H1 (cell line): ENCODE data around the gene SLC22A13. TPM values are rescaled to one million over a fixed set of nuclear protein-coding genes. Genes with fewer than 3 reads are reported as not detected.

Source experiments
- polyA plus RNA-seq, 7 experiments: library from polyadenylated mRNA; depleted of rRNA in 3 of 7; stranded (reverse) in 5 of 7; unstranded in 2 of 7; fragments of >200 nt in 5 of 7; fragments of 200-250 nt in 2 of 7; gene quantifications; 1 replicate in 5 of 7; 2 replicates in 1 of 7; 4 replicates in 1 of 7; pipeline versions ENCODE4 v1.2.1 to v1.2.3, GENCODE V29; 2011 to 2013; ENCODE audit warnings: missing spikeins in 2 of 7, mixed read lengths in 2 of 7
- small RNA-seq: library from polyadenylated mRNA; stranded (forward); fragments of <200 nt; extraction: miRNeasy Mini kit (QIAGEN cat#:217004); gene quantifications from one replicate; pipeline ENCODE3, GENCODE V24; 2013; ENCODE audit not compliant: insufficient read depth
- total RNA-seq: library from RNA; stranded (reverse); fragmentation: NEBNext Ultra II Directional; extraction: Animal tissue kit (Norgen Biotek cat#: 25700); gene quantifications from 2 replicates; pipeline ENCODE4 v1.2.1, GENCODE V29; 2021

SLC22A13 gene
- total and polyA plus RNA-seq, 2 of the 8 experiments (the other 6 are each of a cell fraction or from before 2014, with no cell fraction given): 0.05 to 0.41 TPM

Small RNA genes within 50 kb of the gene (small RNA-seq; reads per million reads assigned to genes)
- gene RNU6-235P: not detected

Other genes starting within 250 kb of the SLC22A13 start
- 15.7 and 19.2 TPM in 2 replicates for gene PLCD1, start 236.2 kb upstream of the SLC22A13 start, total RNA-seq
- 15.3 and 25.7 TPM in 2 replicates for gene PLCD1, start 236.2 kb upstream of the SLC22A13 start, polyA plus RNA-seq (2011; rRNA removed)
- gene DLEC1, start 226.6 kb upstream of the SLC22A13 start, total RNA-seq: 0.75 and 0.76 TPM in 2 replicates
- gene DLEC1, start 226.6 kb upstream of the SLC22A13 start, polyA plus RNA-seq (2011; rRNA removed): 0.26 and 0.36 TPM in 2 replicates
- gene ACAA1, start 128.7 kb upstream of the SLC22A13 start, total RNA-seq: 31.9 and 34.8 TPM in 2 replicates
- 23.1 and 27.4 TPM in 2 replicates for gene ACAA1, start 128.7 kb upstream of the SLC22A13 start, polyA plus RNA-seq (2011; rRNA removed)
- gene MYD88, start 127.2 kb upstream of the SLC22A13 start, total RNA-seq: 19.7 and 22.1 TPM in 2 replicates
- gene MYD88, start 127.2 kb upstream of the SLC22A13 start, polyA plus RNA-seq (2011; rRNA removed): 22.5 and 31.1 TPM in 2 replicates
- 45.5 and 47.0 TPM in 2 replicates for gene OXSR1, start 100.3 kb upstream of the SLC22A13 start, total RNA-seq
- gene OXSR1, start 100.3 kb upstream of the SLC22A13 start, polyA plus RNA-seq (2011; rRNA removed): 16.9 and 25.1 TPM in 2 replicates
- gene SLC22A14, start 16.5 kb downstream of the SLC22A13 start, total RNA-seq: not detected in 2 replicates
- 0.03 and 0.05 TPM in 2 replicates for gene SLC22A14, start 16.5 kb downstream of the SLC22A13 start, polyA plus RNA-seq (2011; rRNA removed)
- 5.3 and 5.5 TPM in 2 replicates for gene XYLB, start 81.0 kb downstream of the SLC22A13 start, total RNA-seq
- gene XYLB, start 81.0 kb downstream of the SLC22A13 start, polyA plus RNA-seq (2011; rRNA removed): 1.7 and 2.8 TPM in 2 replicates
- gene ACVR2B, start 188.1 kb downstream of the SLC22A13 start, total RNA-seq: 99.9 and 109 TPM in 2 replicates
- 24.7 and 32.2 TPM in 2 replicates for gene ACVR2B, start 188.1 kb downstream of the SLC22A13 start, polyA plus RNA-seq (2011; rRNA removed)
- 12.2 and 12.9 TPM in 2 replicates for gene EXOG, start 230.5 kb downstream of the SLC22A13 start, total RNA-seq
- 5.1 and 7.2 TPM in 2 replicates for gene EXOG, start 230.5 kb downstream of the SLC22A13 start, polyA plus RNA-seq (2011; rRNA removed)